WTC11 (cell line): Measurements from ENCODE around the gene TCOF1. TPM values are rescaled to one million over a fixed set of nuclear protein-coding genes. Genes with fewer than 3 reads are reported as not detected.

Experiments
- ATAC-seq: fragments of 200-7000 bp; cut with Tn5 transposase; 2 replicates; pipeline ENCODE4 v1.10.0; 2021; ENCODE audit warnings: mild to moderate bottlenecking, moderate library complexity
- CTCF ChIA-PET: fragments of 300-600 bp; sonication (Branson Sonifier 250); formaldehyde crosslinking; loops from one replicate; lab custom pipeline; 2021; ENCODE audit warnings: antibody characterized with exemption; lab: Charles Lee
- POLR2A ChIA-PET: fragments of 350-600 bp; sonication (Branson Sonifier 250); formaldehyde crosslinking; loops from one replicate; lab custom pipeline; 2021; ENCODE audit warnings: antibody characterized with exemption; lab: Charles Lee
- DNase-seq: peaks from one replicate; pipeline ENCODE4 v3.0.0; 2021; ENCODE audit warnings: low spot score
- H3K27ac Mint-ChIP-seq: 2 replicates; pipeline ENCODE4 v1.8.0; 2021; ENCODE audit warnings: mixed read lengths
- H3K27me3 Mint-ChIP-seq: 2 replicates; pipeline ENCODE4 v1.8.0; 2021; ENCODE audit warnings: low read depth, mild to moderate bottlenecking, moderate library complexity, mixed read lengths
- H3K36me3 Mint-ChIP-seq: 2 replicates; pipeline ENCODE4 v1.8.0; 2021; ENCODE audit warnings: mixed read lengths
- H3K4me1 Mint-ChIP-seq: 2 replicates; pipeline ENCODE4 v1.8.0; 2022; ENCODE audit warnings: mixed read lengths
- H3K4me3 Mint-ChIP-seq: 2 replicates; pipeline ENCODE4 v1.8.0; 2021; ENCODE audit warnings: mild to moderate bottlenecking, moderate library complexity, mixed read lengths
- H3K9me3 Mint-ChIP-seq: 2 replicates; pipeline ENCODE4 v1.8.0; 2021; ENCODE audit warnings: mixed read lengths
- CREB1 ChIP-seq: sonication (generic); formaldehyde crosslinking; IDR thresholded peaks from 2 replicates; pipeline ENCODE4 v1.8.0; 2023; ENCODE audit warnings: mild to moderate bottlenecking, missing genetic modification reagents
- CREM ChIP-seq: sonication (generic); formaldehyde crosslinking; IDR thresholded peaks from 2 replicates; pipeline ENCODE4 v1.8.1; 2022; ENCODE audit warnings: mild to moderate bottlenecking, missing genetic modification reagents, moderate library complexity
- ELF4 ChIP-seq: sonication (generic); formaldehyde crosslinking; IDR thresholded peaks from 2 replicates; pipeline ENCODE4 v1.8.1; 2022; ENCODE audit warnings: low read depth, mild to moderate bottlenecking, moderate library complexity, missing genetic modification reagents
- ETV6 ChIP-seq: sonication (generic); formaldehyde crosslinking; IDR thresholded peaks from 2 replicates; pipeline ENCODE4 v1.8.1; 2022; ENCODE audit warnings: mild to moderate bottlenecking, missing genetic modification reagents
- FOXP4 ChIP-seq: sonication (generic); formaldehyde crosslinking; IDR thresholded peaks from 2 replicates; pipeline ENCODE4 v1.8.0; 2022; ENCODE audit warnings: mild to moderate bottlenecking, missing genetic modification reagents
- HMGA2 ChIP-seq: fragments of 250-450 bp; sonication (Bioruptor Pico); IDR thresholded peaks from 2 replicates; pipeline ENCODE4 v1.4.0; 2021; ENCODE audit warnings: mild to moderate bottlenecking, moderate library complexity
- HMGXB4 ChIP-seq: sonication (generic); formaldehyde crosslinking; IDR thresholded peaks from 2 replicates; pipeline ENCODE4 v1.8.1; 2023; ENCODE audit warnings: mild to moderate bottlenecking, moderate library complexity, missing genetic modification reagents
- IRF1 ChIP-seq: sonication (generic); formaldehyde crosslinking; IDR thresholded peaks from 2 replicates; pipeline ENCODE4 v1.8.0; 2023; ENCODE audit warnings: missing genetic modification reagents
- JAZF1 ChIP-seq: fragments of 250-450 bp; sonication (Bioruptor Pico); IDR thresholded peaks from 2 replicates; pipeline ENCODE4 v1.9.0; 2021; ENCODE audit warnings: moderate library complexity, mild to moderate bottlenecking, inconsistent platforms
- NFATC4 ChIP-seq: fragments of 250-450 bp; sonication (Bioruptor Pico); IDR thresholded peaks from 2 replicates; pipeline ENCODE4 v1.9.0; 2021; ENCODE audit warnings: mild to moderate bottlenecking
- NR1H2 ChIP-seq: sonication (generic); formaldehyde crosslinking; IDR thresholded peaks from 2 replicates; pipeline ENCODE4 v1.9.0; 2021; ENCODE audit warnings: mild to moderate bottlenecking, moderate library complexity, missing genetic modification reagents
- SMAD3 ChIP-seq: sonication (generic); formaldehyde crosslinking; IDR thresholded peaks from 2 replicates; pipeline ENCODE4 v1.8.0; 2022; ENCODE audit warnings: missing genetic modification reagents, mild to moderate bottlenecking, borderline replicate concordance
- STAT6 ChIP-seq: sonication (generic); formaldehyde crosslinking; conservative IDR thresholded peaks from 2 replicates; pipeline ENCODE4 v1.8.1; 2023; ENCODE audit warnings: mild to moderate bottlenecking, low read depth, missing genetic modification reagents, moderate library complexity
- ZBTB21 ChIP-seq: sonication (generic); formaldehyde crosslinking; IDR thresholded peaks from 2 replicates; pipeline ENCODE4 v1.8.1; 2023; ENCODE audit warnings: mild to moderate bottlenecking, missing genetic modification reagents, borderline replicate concordance
- ZNF121 ChIP-seq: sonication (generic); formaldehyde crosslinking; IDR thresholded peaks from 2 replicates; pipeline ENCODE4 v1.8.0; 2023; ENCODE audit warnings: missing genetic modification reagents
- ZNF232 ChIP-seq: sonication (generic); formaldehyde crosslinking; IDR thresholded peaks from 2 replicates; pipeline ENCODE4 v1.8.0; 2022; ENCODE audit warnings: mild to moderate bottlenecking, missing genetic modification reagents
- ZNF281 ChIP-seq: sonication (generic); formaldehyde crosslinking; IDR thresholded peaks from 2 replicates; pipeline ENCODE4 v1.8.0; 2023; ENCODE audit warnings: mild to moderate bottlenecking, missing genetic modification reagents
- total RNA-seq: library from RNA; stranded (reverse); gene quantifications from 3 replicates; pipeline ENCODE4 v1.2.3, GENCODE V29; 2021

The TCOF1 gene
- total RNA-seq, 1 experiment from 2014 or later, result 174 TPM

GRCh38 chr5:150358261-150359095 is 981 bp downstream of the TCOF1 start:
- no peaks in the 10 kb centered on the region for H3K9me3 Mint-ChIP-seq
- peaks cover 4% of the 10 kb centered on the region; the same call in 1 of the 2 replicates for H3K27me3 Mint-ChIP-seq
- H3K36me3 Mint-ChIP-seq, result peaks cover 36% of the 10 kb centered on the region
- DNase-seq, result no peak
- no peak; the same call in 1 of the 2 replicates for TF ChIP-seq HMGXB4 (CRISPR knock-in tag)
- TF ChIP-seq ELF4, result 0 out of 2 replicates have a peak, but pooled peaks have one; percentile 11
- peak; percentile 58; the same call in 1 of the 2 replicates for TF ChIP-seq ZNF121 (CRISPR knock-in tag)
- H3K4me3 Mint-ChIP-seq, result peak overlapping the region; percentile 91
- ChIA-PET CTCF (interaction anchor here (1.0 to 2.3 kb wide), 5 partner anchors 56 to 506 kb away, joined by 3 to 11 read pairs (median 4); partner anchors contain the start of gene ARSI), POLR2A (interaction anchor here (0.5 to 1.6 kb wide), 5 partner anchors 9 to 105 kb away, joined by 3 to 4 read pairs (median 3); no protein-coding TSS in a partner anchor)
- no peak for ATAC-seq
- H3K27ac Mint-ChIP-seq, result peak overlapping the region; percentile 83
- H3K4me1 Mint-ChIP-seq, result peaks cover 17% of the 10 kb centered on the region

- Mint-ChIP-seq H3K27me3 (no peaks in the 10 kb centered on the region), H3K9me3 (no peaks in the 10 kb centered on the region), H3K36me3 (peaks cover 60% of the 10 kb centered on the region), H3K4me1 (peaks cover 17% of the 10 kb centered on the region), H3K4me3 (no peak overlapping the region), H3K27ac (no peak overlapping the region)
- CTCF ChIA-PET, result interaction anchor here (1.0 kb wide), 1 partner anchor 11 kb away, joined by 3 read pairs; no protein-coding TSS in a partner anchor
- TF ChIP-seq HMGA2 (CRISPR knock-in tag) (no peak), FOXP4 (CRISPR knock-in tag) (no peak)
- ATAC-seq, result no peak
- POLR2A ChIA-PET, result no interaction called here
- DNase-seq, result no peak
These were observed 3.8 kb downstream of the TCOF1 start for GRCh38 chr5:150361301-150361700.

- Mint-ChIP-seq H3K4me3 (no peak overlapping the region), H3K9me3 (no peaks in the 10 kb centered on the region), H3K27ac (no peak overlapping the region), H3K27me3 (no peaks in the 10 kb centered on the region), H3K4me1 (peaks cover 11% of the 10 kb centered on the region), H3K36me3 (peaks cover 70% of the 10 kb centered on the region)
- CTCF ChIA-PET, result interaction anchor here (1.4 to 2.2 kb wide), 2 partner anchors 34 to 91 kb away, joined by 5 to 8 read pairs; no protein-coding TSS in a partner anchor
- ATAC-seq (no peak), DNase-seq (no peak)
- POLR2A ChIA-PET, result interaction anchor here (0.6 to 1.0 kb wide), 2 partner anchors 14 to 845 kb away, joined by 3 to 6 read pairs; no protein-coding TSS in a partner anchor
- TF ChIP-seq FOXP4 (CRISPR knock-in tag) (no peak), JAZF1 (CRISPR knock-in tag) (no peak), ELF4 (no peak), NFATC4 (CRISPR knock-in tag) (no peak), ZBTB21 (CRISPR knock-in tag) (no peak), CREB1 (CRISPR knock-in tag) (no peak), ZNF281 (CRISPR knock-in tag) (no peak), NR1H2 (CRISPR knock-in tag) (no peak), CREM (CRISPR knock-in tag) (no peak), HMGA2 (CRISPR knock-in tag) (no peak), ZNF232 (no peak), IRF1 (CRISPR knock-in tag) (no peak), SMAD3 (CRISPR knock-in tag) (no peak), ETV6 (CRISPR knock-in tag) (no peak), STAT6 (CRISPR knock-in tag) (no peak)
These were observed 5.7 kb downstream of the TCOF1 start for GRCh38 chr5:150363185-150363584.
